ENCODE measurements around the gene LRCH1. TPM values are rescaled to one million over a fixed set of nuclear protein-coding genes. Genes with fewer than 3 reads are reported as not detected.

LRCH1 gene
- total RNA-seq, 1 donor from 2014 or later = 29.6 TPM

DNA sequence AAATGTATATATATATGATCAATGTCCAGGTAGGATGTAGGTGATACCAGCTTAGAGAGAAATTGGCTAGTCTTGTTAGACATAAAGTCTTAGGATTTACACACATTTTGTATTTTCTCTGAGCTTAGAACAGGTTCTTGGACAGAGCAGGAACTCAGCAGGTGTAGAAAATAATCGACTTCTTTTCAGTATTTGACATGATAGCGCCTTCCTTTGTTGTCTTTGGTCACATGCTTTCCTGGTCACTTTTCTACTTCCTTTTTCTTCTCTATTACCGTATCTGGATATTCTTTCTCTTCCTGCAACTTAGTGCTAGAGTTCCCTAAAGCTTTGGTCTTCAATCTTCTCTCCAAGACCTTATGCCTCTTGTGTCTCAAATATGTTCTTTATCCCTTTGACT lies 107.4 kb downstream of the LRCH1 start:
- Mint-ChIP-seq H3K4me3 (no peak overlapping the region), H3K36me3 (peaks cover 6% of the 10 kb centered on the region), H3K27me3 (ENCODE audit: low read depth) (no peaks in the 10 kb centered on the region), H3K4me1 (peaks cover 59% of the 10 kb centered on the region), H3K27ac (peak overlapping the region; percentile 73), H3K9me3 (peaks cover 4% of the 10 kb centered on the region)
- TF ChIP-seq, protein P1, sequence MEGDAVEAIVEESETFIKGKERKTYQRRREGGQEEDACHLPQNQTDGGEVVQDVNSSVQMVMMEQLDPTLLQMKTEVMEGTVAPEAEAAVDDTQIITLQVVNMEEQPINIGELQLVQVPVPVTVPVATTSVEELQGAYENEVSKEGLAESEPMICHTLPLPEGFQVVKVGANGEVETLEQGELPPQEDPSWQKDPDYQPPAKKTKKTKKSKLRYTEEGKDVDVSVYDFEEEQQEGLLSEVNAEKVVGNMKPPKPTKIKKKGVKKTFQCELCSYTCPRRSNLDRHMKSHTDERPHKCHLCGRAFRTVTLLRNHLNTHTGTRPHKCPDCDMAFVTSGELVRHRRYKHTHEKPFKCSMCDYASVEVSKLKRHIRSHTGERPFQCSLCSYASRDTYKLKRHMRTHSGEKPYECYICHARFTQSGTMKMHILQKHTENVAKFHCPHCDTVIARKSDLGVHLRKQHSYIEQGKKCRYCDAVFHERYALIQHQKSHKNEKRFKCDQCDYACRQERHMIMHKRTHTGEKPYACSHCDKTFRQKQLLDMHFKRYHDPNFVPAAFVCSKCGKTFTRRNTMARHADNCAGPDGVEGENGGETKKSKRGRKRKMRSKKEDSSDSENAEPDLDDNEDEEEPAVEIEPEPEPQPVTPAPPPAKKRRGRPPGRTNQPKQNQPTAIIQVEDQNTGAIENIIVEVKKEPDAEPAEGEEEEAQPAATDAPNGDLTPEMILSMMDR (IDR thresholded peaks at IDR 0.05; ENCODE audit: unreplicated experiment) = no peak
- no peak for DNase-seq (ENCODE audit: low spot score in 2 of 2, unreplicated experiment in 2 of 2)

DNA sequence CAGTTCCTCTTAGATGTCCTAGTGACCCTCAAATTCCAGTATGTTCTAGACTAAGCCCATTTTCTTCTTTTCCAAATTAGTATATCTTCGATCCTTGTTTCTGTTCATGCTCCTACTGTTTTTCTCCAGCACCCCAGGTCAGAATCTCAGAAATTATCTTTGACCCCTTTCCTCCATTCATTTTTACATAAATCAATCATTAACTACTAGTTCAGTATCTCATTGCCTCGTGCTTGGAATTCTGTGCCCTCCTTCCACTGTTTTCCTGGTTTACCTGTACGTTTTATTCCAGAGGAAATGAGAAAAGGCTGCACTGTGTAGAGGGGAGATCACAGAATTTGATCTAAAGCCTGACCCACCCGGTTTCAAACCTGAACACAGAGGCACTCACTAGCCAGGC lies 107.9 kb downstream of the LRCH1 start:
- peaks cover 4% of the 10 kb centered on the region for H3K9me3 Mint-ChIP-seq
- DNase-seq (ENCODE audit: low spot score in 2 of 2, unreplicated experiment in 2 of 2) = no peak
- TF ChIP-seq, protein P1 (IDR thresholded peaks at IDR 0.05; ENCODE audit: unreplicated experiment) = no peak
- peaks cover 59% of the 10 kb centered on the region for H3K4me1 Mint-ChIP-seq
- H3K27me3 Mint-ChIP-seq (ENCODE audit: low read depth) = no peaks in the 10 kb centered on the region
- H3K4me3 Mint-ChIP-seq = no peak overlapping the region
- peaks cover 6% of the 10 kb centered on the region for H3K36me3 Mint-ChIP-seq
- H3K27ac Mint-ChIP-seq = peak overlapping the region; percentile 73

DNA sequence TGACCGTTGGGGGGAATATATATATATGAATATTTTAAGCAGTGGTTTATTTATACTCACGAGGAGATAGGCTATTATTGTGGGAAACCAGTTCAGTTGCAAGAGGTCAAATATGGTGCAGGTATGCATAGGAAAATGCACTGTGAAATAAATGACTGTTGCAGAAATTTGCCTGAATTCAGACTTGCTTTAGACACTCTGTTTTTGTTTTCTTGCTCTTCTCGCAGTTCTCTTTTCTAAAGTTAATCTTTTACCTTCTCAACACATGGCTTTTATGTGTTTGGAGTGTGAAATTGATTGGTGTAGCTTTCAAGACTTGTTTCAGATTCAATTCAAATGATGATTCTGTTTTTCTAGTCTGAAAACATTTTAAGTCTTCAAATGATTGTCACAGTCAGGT lies 109.7 kb downstream of the LRCH1 start:
- peaks cover 60% of the 10 kb centered on the region for H3K4me1 Mint-ChIP-seq
- H3K9me3 Mint-ChIP-seq = peaks cover 4% of the 10 kb centered on the region
- DNase-seq (ENCODE audit: low spot score in 2 of 2, unreplicated experiment in 2 of 2) = no peak
- no peaks in the 10 kb centered on the region for H3K27me3 Mint-ChIP-seq (ENCODE audit: low read depth)
- peak overlapping the region; percentile 70 for H3K27ac Mint-ChIP-seq
- H3K36me3 Mint-ChIP-seq = peaks cover 6% of the 10 kb centered on the region
- TF ChIP-seq, protein P1 (IDR thresholded peaks at IDR 0.05; ENCODE audit: unreplicated experiment) = no peak
- H3K4me3 Mint-ChIP-seq = no peak overlapping the region

DNA sequence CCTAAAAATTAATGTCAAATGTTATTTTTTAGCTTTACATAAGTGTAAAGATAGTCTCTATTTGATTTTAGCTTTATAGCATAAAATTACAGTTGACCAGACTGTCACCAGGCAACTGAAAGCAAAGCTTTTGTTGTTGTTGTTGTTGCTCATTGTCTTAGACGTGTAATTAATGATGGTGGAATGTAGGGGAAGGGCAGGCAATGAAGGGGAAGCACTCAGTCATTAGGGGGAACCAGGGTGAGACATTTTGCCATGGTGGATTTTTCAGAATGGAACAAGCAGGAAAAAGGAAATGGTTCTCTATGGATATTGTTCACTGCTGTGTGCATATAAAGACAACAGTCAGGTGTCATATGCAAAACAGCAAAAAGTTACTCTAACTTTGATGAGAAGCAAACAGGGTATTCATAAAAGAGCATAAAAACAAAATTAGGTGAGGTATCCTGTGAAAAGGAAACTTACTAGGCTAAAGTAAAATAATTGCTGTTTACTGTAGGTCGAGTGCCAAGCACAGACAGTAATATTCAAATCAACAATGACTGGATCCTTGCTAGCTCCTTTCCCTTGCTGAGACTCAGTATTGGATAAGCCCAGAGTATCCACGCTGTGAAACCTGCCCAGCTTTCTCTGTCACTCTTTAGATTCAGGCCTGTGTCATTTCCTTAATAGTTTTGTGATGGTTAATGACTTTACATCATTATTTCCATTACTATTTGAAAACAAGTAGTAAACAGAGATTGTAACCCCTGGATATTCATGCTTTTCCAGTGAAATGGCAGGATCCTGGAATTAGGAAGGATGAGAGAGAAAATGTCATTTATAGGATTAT lies 110.5 kb downstream of the LRCH1 start:
- Mint-ChIP-seq H3K9me3 (peaks cover 4% of the 10 kb centered on the region), H3K27ac (peak overlapping the region; percentile 70), H3K4me1 (peaks cover 67% of the 10 kb centered on the region), H3K36me3 (peaks cover 6% of the 10 kb centered on the region), H3K4me3 (no peak overlapping the region), H3K27me3 (ENCODE audit: low read depth) (no peaks in the 10 kb centered on the region)
- no peak for DNase-seq (ENCODE audit: low spot score in 2 of 2, unreplicated experiment in 2 of 2)
- TF ChIP-seq, protein P1 (IDR thresholded peaks at IDR 0.05; ENCODE audit: unreplicated experiment) = no peak

DNA sequence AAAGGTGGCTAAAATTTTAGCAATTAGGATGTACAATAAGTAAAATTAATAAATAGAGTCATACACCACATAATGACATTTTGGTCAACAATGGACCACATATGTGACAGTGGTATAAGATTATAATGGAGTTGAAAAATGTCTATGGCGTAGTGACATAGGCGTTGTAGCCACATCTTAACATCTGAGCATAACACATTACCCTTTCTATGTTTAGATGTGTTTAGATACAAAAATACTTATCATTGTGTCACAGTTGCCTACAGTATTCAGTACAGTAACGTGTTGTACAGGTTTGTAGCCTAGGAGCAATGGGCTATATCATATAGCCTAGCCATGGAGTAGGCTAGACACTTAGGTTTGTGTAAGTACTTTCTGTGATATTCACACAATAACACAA lies 111.2 kb downstream of the LRCH1 start:
- no peak for DNase-seq (ENCODE audit: low spot score in 2 of 2, unreplicated experiment in 2 of 2)
- peaks cover 72% of the 10 kb centered on the region for H3K4me1 Mint-ChIP-seq
- H3K36me3 Mint-ChIP-seq = peaks cover 6% of the 10 kb centered on the region

More for the DNA sequence above, 111.2 kb downstream of the LRCH1 start:
- H3K9me3 Mint-ChIP-seq = peaks cover 4% of the 10 kb centered on the region
- H3K27me3 Mint-ChIP-seq (ENCODE audit: low read depth) = no peaks in the 10 kb centered on the region
- peak overlapping the region; percentile 75 for H3K27ac Mint-ChIP-seq
- TF ChIP-seq, protein P1 (IDR thresholded peaks at IDR 0.05; ENCODE audit: unreplicated experiment) = no peak
- H3K4me3 Mint-ChIP-seq = no peak overlapping the region
